Left ventricle myocardium superior (tissue), 1 donor: Measurements from ENCODE around the gene SOHLH1. TPM values are rescaled to one million over a fixed set of nuclear protein-coding genes. Genes with fewer than 3 reads are reported as not detected.

Experiments
- ATAC-seq: fragments of 200-7000 bp; cut with Tn5 transposase; one replicate; pipeline ENCODE4 v1.9.1; 2020; ENCODE audit warnings: mild to moderate bottlenecking, moderate library complexity
- DNase-seq: peaks from one replicate; pipeline ENCODE4 v3.0.0-alpha.2; 2020
- intact Hi-C: fragments of 100-400 bp; cut with micrococcal nuclease; formaldehyde crosslinking; loops from one replicate; pipeline ENCODE4 v1.11.0; 2022
- total RNA-seq: library from RNA; stranded (reverse); fragmentation: NEBNext Ultra II Directional; extraction: Animal tissue kit (Norgen Biotek cat#: 25700); gene quantifications from one replicate; pipeline ENCODE4 v1.2.1, GENCODE V29; 2021
- donor health status: DM: no; HTN: yes; CAD: no; lungs with severe emphysema.

Gene SOHLH1
- total RNA-seq, 1 donor from 2014 or later, result not detected

GRCh38 chr9:135665795-135666189 is 33.5 kb downstream of the SOHLH1 start:
- ATAC-seq (no peak), DNase-seq (no peak)
- intact Hi-C loops, result no loop called here

DNA sequence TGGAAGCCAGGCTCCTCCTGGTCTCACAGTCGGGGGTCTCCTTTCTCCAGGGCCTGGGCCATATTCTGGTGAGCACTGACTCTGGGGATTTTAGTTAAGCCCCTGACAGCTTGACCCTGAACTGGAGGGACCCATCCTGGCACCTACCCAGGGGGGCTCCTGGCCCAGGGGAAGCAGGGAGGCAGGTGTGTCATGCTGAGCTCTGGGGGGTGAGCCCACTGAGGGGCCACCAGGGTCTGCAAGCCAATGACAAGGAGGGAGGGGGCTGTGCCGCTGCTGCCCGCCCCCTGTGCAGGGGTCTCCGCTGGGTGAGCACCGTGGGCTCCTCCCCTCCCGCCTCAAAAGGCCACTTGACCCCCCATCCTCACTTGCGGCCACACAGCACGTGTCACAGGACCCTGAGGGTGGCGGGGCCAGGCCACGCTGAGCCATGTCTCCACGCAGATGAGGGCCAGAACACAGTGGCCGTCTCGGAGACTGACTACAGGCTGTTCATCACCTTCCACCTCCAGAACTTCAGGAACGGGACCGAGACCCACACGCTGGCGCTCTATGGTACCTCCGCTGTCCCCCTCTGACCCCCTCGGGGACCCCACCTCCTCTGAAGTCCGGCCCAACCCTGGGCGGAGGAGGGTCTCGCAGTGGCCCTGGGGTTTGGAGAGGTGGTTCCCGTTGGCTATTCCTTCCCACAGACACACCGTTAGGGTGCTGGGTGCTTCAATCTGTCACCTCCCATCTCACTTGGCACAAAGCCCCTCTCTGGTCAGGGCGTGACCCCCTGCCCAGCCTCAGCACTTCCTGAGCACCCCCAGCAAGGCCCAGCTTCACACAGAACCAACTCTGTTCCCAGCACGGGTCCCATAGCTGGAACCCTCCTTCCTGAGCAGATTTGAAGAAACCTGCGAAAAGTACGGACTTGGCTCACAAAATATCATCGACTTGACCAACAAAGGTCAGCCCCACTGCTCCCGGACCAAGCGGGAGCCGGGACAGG is 34.2 kb downstream of the SOHLH1 start:
- intact Hi-C loops, result no loop called here
- DNase-seq (no peak), ATAC-seq (no peak)

GRCh38 chr9:135664266-135664665 is 35.0 kb downstream of the SOHLH1 start:
- no peak for ATAC-seq
- DNase-seq, result no peak
- intact Hi-C loops, result no loop called here

- DNase-seq (no peak), ATAC-seq (no peak)
- intact Hi-C loops, result no loop called here
Observed at GRCh38 chr9:135663857-135664256, 35.4 kb downstream of the SOHLH1 start.

DNA sequence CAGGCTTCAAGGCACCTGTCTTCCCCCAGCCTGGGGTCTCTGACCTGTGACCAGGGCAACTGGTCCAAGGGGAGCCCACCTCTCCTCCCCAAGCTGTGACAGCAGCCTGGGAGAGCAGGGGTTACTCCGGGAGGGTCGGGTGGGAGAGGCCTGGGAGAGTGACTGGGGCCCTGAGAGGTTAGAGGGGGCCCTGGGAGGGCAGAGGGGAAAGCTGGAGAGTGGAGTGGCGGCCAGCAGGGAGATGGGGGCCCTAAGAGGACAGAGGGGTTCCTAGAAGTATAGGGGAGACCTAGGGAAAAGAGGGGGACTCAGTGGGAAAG is 35.9 kb downstream of the SOHLH1 start:
- intact Hi-C loops, result no loop called here
- DNase-seq (no peak), ATAC-seq (no peak)

- DNase-seq, result peak; percentile 46
Observed at GRCh38 chr9:135662758-135663450, 36.4 kb downstream of the SOHLH1 start, which contains the start of gene LCN9. Gene LCN9, plus strand, starts transcription at chr9:135663309. Its CDS starts 13 bp downstream, at chr9:135663322.

GRCh38 chr9:135661816-135662560 is 37.3 kb downstream of the SOHLH1 start:
- no peak for ATAC-seq
- intact Hi-C loops, result no loop called here

More at GRCh38 chr9:135662758-135663450, 36.4 kb downstream of the SOHLH1 start, which contains the start of gene LCN9:
- ATAC-seq, result peak; percentile 63
- intact Hi-C loops, result no loop called here

DNA sequence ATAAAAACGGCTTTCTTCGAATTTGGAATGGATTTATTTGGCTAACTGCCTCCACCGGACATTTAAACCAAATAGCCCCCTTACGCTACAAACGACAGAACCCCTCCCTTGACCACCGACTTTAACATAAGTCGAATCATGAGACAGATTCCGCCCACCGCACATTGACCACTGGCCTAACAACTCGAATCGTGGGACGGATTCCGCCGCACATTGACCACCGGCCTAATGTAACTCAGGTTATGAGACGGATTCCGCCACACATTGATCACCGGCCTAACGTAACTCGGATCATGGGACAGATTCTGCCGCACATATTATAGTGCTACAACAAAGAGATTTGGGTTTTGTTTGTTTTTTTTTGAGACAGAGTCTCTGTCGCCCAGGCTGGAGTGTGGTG is 38.9 kb downstream of the SOHLH1 start:
- intact Hi-C loops, result no loop called here

More at GRCh38 chr9:135661816-135662560, 37.3 kb downstream of the SOHLH1 start:
- no peak for DNase-seq

DNA sequence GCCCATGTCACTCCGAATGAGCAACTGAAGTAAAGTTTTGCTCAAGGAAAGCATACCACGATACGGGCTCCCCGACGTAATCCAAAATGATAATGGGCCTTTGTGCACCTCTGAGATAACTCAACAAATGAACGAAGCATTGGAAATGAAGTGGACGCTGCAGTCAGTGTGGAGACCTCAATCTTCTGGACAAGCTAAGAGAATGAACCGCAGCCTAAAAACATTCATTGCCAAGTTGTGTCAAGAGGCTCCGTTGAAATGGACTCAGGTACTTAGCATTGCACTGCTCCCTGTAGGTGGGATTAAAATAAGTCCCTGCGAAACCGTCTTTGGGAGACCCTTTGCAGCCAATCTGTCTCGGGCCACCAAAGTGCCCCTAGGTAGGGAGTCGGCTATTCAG is 40.0 kb downstream of the SOHLH1 start:
- DNase-seq (no peak), ATAC-seq (no peak)
- intact Hi-C loops, result no loop called here

More for the DNA sequence above, 38.9 kb downstream of the SOHLH1 start:
- DNase-seq, result no peak
- ATAC-seq, result no peak

- no peak for DNase-seq
Observed at GRCh38 chr9:135657416-135657815, 41.9 kb downstream of the SOHLH1 start.

DNA sequence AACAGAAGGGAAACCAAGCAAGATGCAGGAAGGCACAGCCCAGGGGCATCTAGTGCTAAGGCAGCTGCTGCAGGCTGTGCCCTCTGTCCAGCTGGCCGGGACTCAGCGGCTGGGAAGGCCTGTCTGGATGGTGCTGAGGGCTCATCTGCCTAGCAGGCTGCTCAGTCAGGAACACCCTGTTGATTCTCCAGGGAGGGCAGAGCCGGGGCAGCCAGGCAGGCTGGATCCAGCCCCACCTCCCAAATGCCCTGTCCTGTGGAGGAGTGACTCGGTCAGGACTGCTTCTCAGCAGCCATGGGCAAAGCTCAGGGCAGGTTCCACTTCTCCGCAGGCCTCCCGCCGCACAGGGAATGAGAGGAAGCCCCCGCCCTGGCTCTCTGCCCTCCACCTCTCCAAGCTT is 44.0 kb downstream of the SOHLH1 start:
- intact Hi-C loops, result no loop called here
- no peak for ATAC-seq
- no peak for DNase-seq

More at GRCh38 chr9:135657416-135657815, 41.9 kb downstream of the SOHLH1 start:
- intact Hi-C loops, result no loop called here
- no peak for ATAC-seq

GRCh38 chr9:135650408-135650807 is 48.9 kb downstream of the SOHLH1 start:
- intact Hi-C loops, result no loop called here
- DNase-seq, result no peak
- ATAC-seq, result no peak

- intact Hi-C loops, result no loop called here
- ATAC-seq (no peak), DNase-seq (no peak)
Observed at GRCh38 chr9:135649508-135649907, 49.8 kb downstream of the SOHLH1 start.

DNA sequence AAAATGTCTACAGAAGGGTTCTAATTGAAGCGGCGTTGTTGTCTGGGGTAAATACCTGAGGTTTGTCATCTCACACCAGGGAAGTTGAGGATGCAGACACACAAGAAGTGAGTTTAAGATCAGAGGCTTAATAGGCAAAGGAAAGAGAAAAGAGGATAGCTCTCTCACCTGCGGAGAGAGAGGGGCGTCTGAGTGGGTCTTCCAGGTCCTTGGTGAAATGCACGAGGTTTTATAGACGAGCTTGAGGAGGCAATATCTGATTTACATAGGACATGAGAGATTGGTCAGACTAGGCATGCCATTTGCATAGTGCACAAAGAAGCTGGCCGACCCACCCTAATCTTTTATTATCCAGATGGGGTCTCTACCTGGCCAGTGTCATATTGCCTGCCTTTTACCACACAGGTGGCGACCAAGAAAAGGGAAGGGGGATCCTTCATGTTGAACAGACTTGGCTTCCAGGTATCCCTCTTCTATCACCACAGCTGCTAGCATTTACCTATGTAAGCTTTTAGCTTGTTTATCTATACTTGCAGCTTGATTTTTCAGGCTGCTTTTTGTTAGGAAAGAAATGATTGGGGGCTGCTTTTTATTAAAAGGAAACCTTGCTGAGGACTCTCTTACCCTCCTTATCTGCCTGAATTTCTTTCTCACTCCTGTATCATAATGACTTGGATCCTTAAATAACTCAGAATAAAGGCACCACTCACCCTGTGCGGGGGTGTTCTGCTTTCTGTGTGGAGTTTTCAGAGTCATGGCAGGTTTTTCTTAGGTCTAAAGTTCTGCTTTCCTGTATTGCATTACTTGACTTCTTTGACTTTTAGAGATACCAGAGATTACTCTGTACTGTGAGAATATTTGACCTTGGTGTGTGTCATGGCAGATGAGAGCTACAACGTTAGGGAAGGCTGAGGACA is 50.5 kb downstream of the SOHLH1 start:
- no peak for ATAC-seq
- DNase-seq, result no peak
- intact Hi-C loops, result no loop called here

- ATAC-seq (no peak), DNase-seq (no peak)
- intact Hi-C loops, result no loop called here
Observed at GRCh38 chr9:135647884-135648283, 51.4 kb downstream of the SOHLH1 start.

DNA sequence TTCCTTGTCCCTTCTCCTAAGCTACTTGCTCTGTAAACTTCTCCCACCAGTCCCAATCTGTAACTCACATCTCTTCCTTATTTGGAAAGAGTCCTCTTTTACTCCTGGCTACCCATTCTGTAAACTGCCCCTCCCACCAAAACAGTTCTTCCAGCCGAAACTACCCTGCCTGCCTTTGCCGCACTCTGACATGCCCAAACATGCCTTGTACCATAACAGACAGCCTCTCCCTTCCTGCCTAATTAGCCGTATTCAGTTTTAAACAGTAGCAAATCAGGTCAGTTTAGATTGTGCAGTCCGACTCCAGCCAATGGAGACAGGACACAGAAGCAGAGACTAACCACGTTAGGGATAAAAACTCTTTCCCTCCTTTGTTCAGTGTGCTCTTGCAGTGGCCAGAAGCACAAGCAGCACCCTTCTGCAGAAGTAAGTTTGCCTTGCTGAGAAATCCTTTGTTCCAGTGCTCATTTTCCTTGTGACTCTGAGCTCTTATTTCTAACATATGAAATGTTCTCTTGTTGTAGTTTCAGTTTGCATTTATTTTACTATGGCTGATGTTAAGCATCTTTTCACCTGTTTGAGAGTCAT is 54.6 kb downstream of the SOHLH1 start:
- DNase-seq (no peak), ATAC-seq (no peak)
- intact Hi-C loops, result no loop called here
